GM15510 (cell line): ENCODE data around the gene CMTM3.

Experiments
- POLR2A ChIP-seq: IDR thresholded peaks from 3 replicates; pipeline ENCODE4 v1.6.1; 2011; ENCODE audit warnings: borderline replicate concordance; ENCODE audit not compliant: insufficient read length; ENCODE audit errors: extremely low read depth

The CMTM3 gene

DNA sequence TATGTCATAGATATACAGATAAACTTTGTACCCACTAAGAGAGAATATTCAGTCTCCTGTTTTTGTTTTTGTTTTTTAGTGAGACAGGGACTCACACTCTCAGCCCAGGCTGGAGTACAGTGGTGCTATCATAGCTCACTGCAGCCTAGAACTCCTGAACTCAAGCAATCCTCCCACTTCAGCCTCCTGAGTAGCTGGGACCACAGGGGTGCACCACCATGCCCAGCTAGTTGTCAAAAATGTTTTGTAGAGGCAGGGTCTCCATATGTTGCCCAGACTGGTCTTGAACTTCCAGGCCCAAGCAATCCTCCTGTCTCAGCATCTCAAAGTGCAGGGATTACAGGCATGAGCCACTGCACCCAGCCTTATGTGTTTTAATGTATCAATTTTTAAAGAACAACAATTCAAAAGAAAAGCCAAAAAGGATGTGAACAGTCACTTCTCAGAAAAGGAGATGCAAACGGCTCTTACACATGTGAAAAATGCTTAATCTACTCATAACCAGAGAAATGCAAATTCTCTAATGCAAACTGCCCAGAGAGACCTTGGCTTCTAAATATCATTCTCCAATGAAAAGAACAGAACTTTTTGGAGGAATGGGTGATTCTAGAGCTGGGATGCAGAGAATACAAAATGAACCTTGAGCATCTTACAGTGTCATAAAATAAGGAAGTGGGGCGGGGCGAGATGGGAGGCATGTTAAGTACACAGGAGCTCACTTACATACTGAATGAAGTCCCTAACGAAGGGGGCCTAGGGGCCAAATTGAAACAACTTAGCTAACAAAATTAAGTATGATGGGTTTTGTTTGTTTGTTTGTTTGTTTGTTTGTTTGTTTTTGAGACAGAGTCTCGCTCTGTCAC lies 7.3 kb upstream of the CMTM3 start:
- no peak for TF ChIP-seq POLR2A

GRCh38 chr16:66598111-66598510 lies 6.4 kb upstream of the CMTM3 start:
- TF ChIP-seq POLR2A, result no peak

DNA sequence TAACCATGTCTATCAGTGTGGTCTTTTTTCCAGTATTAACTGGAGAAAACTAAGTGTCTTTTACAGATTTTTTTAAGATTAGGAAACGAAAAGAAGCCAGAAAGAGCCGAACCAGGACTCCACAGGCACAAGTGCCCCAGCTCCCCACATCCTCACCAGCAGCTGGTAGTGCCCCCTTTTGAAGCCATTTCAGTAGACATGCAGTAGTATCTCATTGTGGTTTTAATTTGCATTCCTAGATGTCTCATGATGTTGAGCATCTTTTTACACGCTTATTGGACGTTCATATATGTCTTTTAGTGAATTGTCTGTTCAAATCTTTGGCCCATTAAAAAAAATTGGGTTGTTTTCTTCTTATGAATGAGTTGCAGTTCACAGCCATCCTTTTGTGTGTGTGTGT lies 4.8 kb upstream of the CMTM3 start:
- TF ChIP-seq POLR2A, result no peak

- TF ChIP-seq POLR2A, result no peak
These were observed 4.0 kb upstream of the CMTM3 start for GRCh38 chr16:66600477-66600876.

GRCh38 chr16:66601471-66601870 lies 3.0 kb upstream of the CMTM3 start:
- TF ChIP-seq POLR2A, result no peak

DNA sequence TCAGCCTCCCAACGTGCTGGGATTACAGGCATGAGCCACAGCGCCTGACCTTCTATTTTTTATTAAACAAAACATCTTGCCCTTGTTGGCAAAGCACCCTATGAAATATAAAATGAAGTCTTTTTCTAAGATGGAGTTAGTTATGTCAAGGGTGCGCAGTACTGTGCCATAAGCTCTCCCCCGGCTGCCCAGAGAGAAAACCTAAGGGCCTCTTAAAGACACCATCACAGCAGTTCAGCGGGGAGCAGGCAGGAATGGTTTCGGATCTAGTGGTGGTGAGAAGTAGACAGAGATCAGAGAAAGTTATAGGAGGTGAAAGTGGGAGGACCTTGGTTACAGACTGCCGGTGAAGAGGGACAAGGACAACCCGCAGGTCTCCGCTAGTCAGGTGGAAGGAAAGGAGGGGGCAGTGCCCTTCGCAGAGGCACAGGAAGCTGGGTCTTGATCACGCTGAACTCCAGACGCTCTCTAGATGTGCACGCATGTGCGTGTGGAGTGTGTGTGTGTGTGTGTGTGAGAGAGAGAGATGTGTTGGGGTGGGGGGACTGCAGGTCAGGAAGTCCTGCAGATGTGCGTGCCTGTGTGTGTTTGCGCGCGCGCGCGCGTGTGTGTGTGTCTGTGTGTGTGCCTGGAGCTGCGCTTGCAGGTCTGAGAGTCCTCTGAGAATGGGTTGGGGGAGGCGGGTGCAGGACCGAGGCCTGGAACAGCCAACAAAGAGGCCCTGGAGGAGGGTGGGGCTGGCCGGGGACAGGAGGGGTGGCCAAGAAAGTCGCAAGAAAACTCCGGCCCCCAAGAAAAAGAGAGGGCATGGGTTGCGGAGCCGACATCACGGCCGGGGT lies 748 bp upstream of the CMTM3 start:
- TF ChIP-seq POLR2A, result peak; percentile 23

GRCh38 chr16:66605177-66605978 lies 874 bp downstream of the CMTM3 start:
- no peak for TF ChIP-seq POLR2A

DNA sequence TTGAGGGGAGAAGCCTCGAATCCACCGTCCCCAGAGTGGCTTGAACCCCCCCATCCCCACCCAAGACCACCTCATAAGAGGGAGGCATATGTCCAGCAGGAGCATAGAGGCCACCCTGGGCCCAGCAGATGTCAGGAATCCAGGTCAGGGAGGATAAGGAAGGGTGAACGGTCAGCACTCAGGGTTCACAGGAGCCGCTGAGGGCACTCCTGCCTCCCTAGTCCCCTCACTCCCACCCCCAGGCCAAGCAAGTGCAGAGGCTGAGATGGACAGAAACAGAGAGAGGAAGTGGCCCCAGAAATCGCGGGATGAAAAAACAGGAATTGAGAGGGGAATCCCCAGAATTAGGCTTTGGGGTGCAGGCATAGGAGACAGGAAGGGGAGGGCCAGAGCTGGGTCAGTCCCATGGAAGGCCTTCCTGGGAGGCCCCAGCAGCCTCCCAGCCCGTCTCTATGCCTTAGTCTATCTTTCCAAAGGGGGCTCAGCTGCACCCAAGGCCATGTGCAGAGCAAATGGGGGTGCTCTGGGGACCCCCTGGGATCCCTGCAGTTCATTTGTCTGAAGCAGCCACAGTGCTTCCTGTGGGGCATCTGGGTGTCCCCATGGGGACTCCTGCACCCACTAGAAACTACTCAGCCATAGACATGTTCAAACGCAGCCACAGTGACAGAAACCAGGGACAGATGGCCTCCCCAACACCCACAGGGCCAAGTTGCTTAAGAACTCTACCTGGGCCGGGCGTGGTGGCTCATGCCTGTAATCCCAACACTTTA lies 1.7 kb downstream of the CMTM3 start:
- no peak for TF ChIP-seq POLR2A

- no peak for TF ChIP-seq POLR2A
These were observed 4.0 kb downstream of the CMTM3 start for GRCh38 chr16:66608241-66609138.

DNA sequence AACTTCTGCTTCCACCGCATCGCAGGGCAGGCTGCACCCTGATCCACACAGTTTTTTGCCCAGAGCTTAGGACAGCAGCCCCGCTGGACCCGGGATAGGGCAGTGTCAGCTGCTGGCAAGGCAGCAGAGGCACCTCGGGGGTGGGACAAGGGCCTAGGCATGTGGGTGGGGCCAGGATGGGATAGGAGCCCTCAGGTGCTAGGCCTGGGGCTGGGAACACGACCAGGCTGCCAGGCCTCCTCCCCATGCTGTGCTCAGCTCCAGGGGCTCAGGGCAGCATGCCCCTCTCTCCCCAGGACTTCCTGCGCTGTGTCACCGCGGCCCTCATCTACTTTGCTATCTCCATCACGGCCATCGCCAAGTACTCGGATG lies 4.6 kb downstream of the CMTM3 start:
- no peak for TF ChIP-seq POLR2A

DNA sequence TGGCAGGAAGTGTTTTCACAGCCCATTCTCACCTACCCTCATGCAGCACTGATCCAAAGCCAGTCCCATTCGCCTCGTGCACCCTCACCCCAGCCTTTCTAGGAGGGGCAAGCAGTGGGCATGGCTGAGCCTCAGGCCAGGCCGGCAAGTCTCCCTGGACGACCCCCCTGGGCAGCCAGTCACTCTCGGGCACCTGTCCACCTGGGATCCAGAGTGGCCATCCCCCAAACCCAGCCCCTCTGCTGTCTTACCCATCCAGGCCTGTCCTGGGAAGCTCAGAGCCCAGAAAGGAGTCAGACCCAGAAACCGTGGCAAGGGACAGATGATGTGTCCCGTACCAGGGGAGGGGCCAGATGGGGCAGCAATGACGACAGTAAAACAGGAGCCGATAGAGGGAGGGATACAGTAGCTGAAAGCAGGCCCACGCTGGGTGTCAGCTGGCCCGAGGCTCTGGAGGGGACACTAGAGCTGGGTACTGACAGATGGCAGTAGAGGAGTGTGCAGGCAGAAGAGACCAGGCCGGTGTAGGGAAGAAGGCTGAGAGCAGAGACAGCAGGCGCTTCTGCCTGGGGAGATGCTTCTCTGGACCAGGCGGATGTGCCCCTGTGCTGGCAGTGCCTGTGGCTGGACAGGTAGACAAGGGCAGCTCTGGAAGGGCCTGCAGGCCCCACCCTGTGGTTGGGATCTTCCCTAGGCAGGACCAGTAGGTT lies 5.8 kb downstream of the CMTM3 start:
- no peak for TF ChIP-seq POLR2A

GRCh38 chr16:66612422-66612821 lies 7.9 kb downstream of the CMTM3 start:
- TF ChIP-seq POLR2A, result no peak
